T follicular helper cell (primary cell): ENCODE results near the gene ACAT2.
"Not testable (repeated sequence)": the region's sequence is repeated elsewhere in the genome, so short reads cannot be mapped to it uniquely, and the experiment has no call there.

Experiments
- DNase-seq: peaks from one replicate; pipeline ENCODE4 v3.0.0-alpha.2; 2020; ENCODE audit warnings: low read depth
- total RNA-seq, 2 experiments: gene quantifications; one replicate each; lab custom pipeline; 2026; lab: John Stamatoyannopoulos, UW

The ACAT2 gene
- total RNA-seq = 55.7 to 76.8 reads per million in 2 experiments

- peak; percentile 88 for DNase-seq
Measured at GRCh38 chr6:159761873-159762680, at the start of gene ACAT2. Gene ACAT2 (plus strand): TSS chr6:159762045. CDS start chr6:159762088, 43 bp downstream.

GRCh38 chr6:159712389-159712788, 49.5 kb upstream of the ACAT2 start:
- DNase-seq = not testable (repeated sequence)

- DNase-seq = no peak
Measured at GRCh38 chr6:159713984-159714383, 47.9 kb upstream of the ACAT2 start.

GRCh38 chr6:159714404-159714803, 47.4 kb upstream of the ACAT2 start:
- DNase-seq = no peak

- no peak for DNase-seq
Measured at GRCh38 chr6:159715166-159715565, 46.7 kb upstream of the ACAT2 start.

GRCh38 chr6:159715605-159716004, 46.2 kb upstream of the ACAT2 start:
- no peak for DNase-seq

- no peak for DNase-seq
Measured at GRCh38 chr6:159716247-159717096, 45.4 kb upstream of the ACAT2 start.

GRCh38 chr6:159718634-159719033, 43.2 kb upstream of the ACAT2 start:
- DNase-seq = no peak

GRCh38 chr6:159719287-159719686, 42.6 kb upstream of the ACAT2 start:
- no peak for DNase-seq

- peak; percentile 42 for DNase-seq
Measured at GRCh38 chr6:159720708-159721107, 41.1 kb upstream of the ACAT2 start.

GRCh38 chr6:159721981-159722380, 39.9 kb upstream of the ACAT2 start:
- not testable (repeated sequence) for DNase-seq

- no peak for DNase-seq
Measured at GRCh38 chr6:159722655-159723054, 39.2 kb upstream of the ACAT2 start.

- no peak for DNase-seq
Measured at GRCh38 chr6:159723259-159723658, 38.6 kb upstream of the ACAT2 start.

GRCh38 chr6:159724778-159725177, 37.1 kb upstream of the ACAT2 start:
- DNase-seq = no peak

- DNase-seq = not testable (repeated sequence)
Measured at GRCh38 chr6:159725208-159725607, 36.6 kb upstream of the ACAT2 start.

- no peak for DNase-seq
Measured at GRCh38 chr6:159726255-159726917, 35.5 kb upstream of the ACAT2 start.

- peak; percentile 96 for DNase-seq
Measured at GRCh38 chr6:159726918-159727716, 34.7 kb upstream of the ACAT2 start, which contains the start of gene WTAP. Gene WTAP (plus strand): TSS chr6:159727506. CDS start chr6:159736266, 8,760 bp downstream.

- DNase-seq = no peak
Measured at GRCh38 chr6:159727717-159728445, 34.0 kb upstream of the ACAT2 start.

GRCh38 chr6:159728531-159728964, 33.3 kb upstream of the ACAT2 start:
- DNase-seq = no peak

GRCh38 chr6:159729598-159730331, 32.1 kb upstream of the ACAT2 start:
- no peak for DNase-seq
